ENCODE measurements around the gene PALM3.
"Not testable (repeated sequence)": the region's sequence is repeated elsewhere in the genome, so short reads cannot be mapped to it uniquely, and the experiment has no call there.

PALM3 gene

GRCh38 chr19:14027856-14028450 is 33.9 kb downstream of the PALM3 start, which contains the start of gene RLN3:
Gene RLN3, plus strand, starts transcription at chr19:14028148. Its CDS starts 57 bp downstream, at chr19:14028205.
- Histone ChIP-seq H3K36me3 (replicated peaks) (no peaks in the 10 kb centered on the region), H3K27ac (no peak within 1 kb of the TSS), H3K27me3 (replicated peaks) (no peaks in the 10 kb centered on the region), H3K4me3 (ENCODE audit: low read depth, low read length) (no peak within 1 kb of the TSS)
- DNase-seq, result no peak
- no peak for TF ChIP-seq CTCF (IDR thresholded peaks at IDR 0.05; ENCODE audit: low read depth, low read length, missing control alignments)
- in situ Hi-C loops (cut with HindIII; ENCODE audit: low pct_ligation_motif_present, low sequenced_read_pairs), result no loop called here

GRCh38 chr19:14026652-14027192 is 35.2 kb downstream of the PALM3 start:
- H3K27ac ChIP-seq; H3K4me3 ChIP-seq (ENCODE audit: low read depth, low read length); DNase-seq; in situ Hi-C loops (cut with HindIII; ENCODE audit: low pct_ligation_motif_present, low sequenced_read_pairs); H3K36me3 ChIP-seq (replicated peaks); H3K27me3 ChIP-seq (replicated peaks): not testable (repeated sequence)

GRCh38 chr19:14023404-14024235 is 38.3 kb downstream of the PALM3 start:
- Histone ChIP-seq H3K27me3 (replicated peaks) (no peaks in the 10 kb centered on the region), H3K36me3 (replicated peaks) (no peaks in the 10 kb centered on the region), H3K4me3 (ENCODE audit: low read depth, low read length) (no peak overlapping the region), H3K27ac (no peak overlapping the region)
- in situ Hi-C loops (cut with HindIII; ENCODE audit: low pct_ligation_motif_present, low sequenced_read_pairs), result no loop called here
- TF ChIP-seq CTCF (IDR thresholded peaks at IDR 0.05; ENCODE audit: low read depth, low read length, missing control alignments), result peak; percentile 75
- peak; percentile 39 for DNase-seq

GRCh38 chr19:14022469-14022868 is 39.4 kb downstream of the PALM3 start:
- in situ Hi-C loops (cut with HindIII; ENCODE audit: low pct_ligation_motif_present, low sequenced_read_pairs), result no loop called here
- Histone ChIP-seq H3K27ac (no peak overlapping the region), H3K36me3 (replicated peaks) (no peaks in the 10 kb centered on the region), H3K4me3 (ENCODE audit: low read depth, low read length) (no peak overlapping the region), H3K27me3 (replicated peaks) (no peaks in the 10 kb centered on the region)
- DNase-seq, result no peak
- no peak for TF ChIP-seq CTCF (IDR thresholded peaks at IDR 0.05; ENCODE audit: low read depth, low read length, missing control alignments)

GRCh38 chr19:14021474-14021873 is 40.4 kb downstream of the PALM3 start:
- in situ Hi-C loops (cut with HindIII; ENCODE audit: low pct_ligation_motif_present, low sequenced_read_pairs), result no loop called here
- no peak for TF ChIP-seq CTCF (IDR thresholded peaks at IDR 0.05; ENCODE audit: low read depth, low read length, missing control alignments)
- Histone ChIP-seq H3K27me3 (replicated peaks) (no peaks in the 10 kb centered on the region), H3K36me3 (replicated peaks) (no peaks in the 10 kb centered on the region), H3K27ac (no peak overlapping the region), H3K4me3 (ENCODE audit: low read depth, low read length) (no peak overlapping the region)
- no peak for DNase-seq

DNA sequence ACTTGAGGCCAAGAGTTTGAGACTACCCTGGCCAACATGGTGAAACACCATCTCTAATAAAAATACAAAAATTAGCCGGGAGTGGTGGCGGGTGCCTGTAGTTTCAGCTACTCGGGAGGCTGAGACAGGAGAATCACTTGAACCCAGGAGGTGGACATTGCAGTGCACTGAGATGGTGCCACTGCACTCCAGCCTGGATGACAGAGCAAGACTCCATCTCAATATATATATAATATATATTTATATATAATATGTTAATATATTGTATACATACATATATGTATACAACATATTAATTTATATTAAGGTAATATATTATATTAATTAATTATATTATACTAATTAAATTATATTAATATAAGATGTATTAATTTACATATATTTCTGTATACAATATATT is 42.1 kb downstream of the PALM3 start:
- H3K27me3 ChIP-seq (replicated peaks); in situ Hi-C loops (cut with HindIII; ENCODE audit: low pct_ligation_motif_present, low sequenced_read_pairs); DNase-seq; H3K36me3 ChIP-seq (replicated peaks); H3K4me3 ChIP-seq (ENCODE audit: low read depth, low read length); H3K27ac ChIP-seq: not testable (repeated sequence)

Measured in brain microvascular endothelial cell (primary cell).